ENCODE measurements around the gene MCCC1. TPM values are rescaled to one million over a fixed set of nuclear protein-coding genes. Genes with fewer than 3 reads are reported as not detected.

Gene MCCC1
- total and polyA plus RNA-seq, 2 experiments from 2014 or later: 30.8 to 37.7 TPM

- no peaks in the 10 kb centered on the region for H3K27me3 ChIP-seq
- no peak overlapping the region for H3K27ac ChIP-seq
- H2AFZ ChIP-seq: no peak overlapping the region
- H3K4me1 ChIP-seq (ENCODE audit: insufficient read depth): no peaks in the 10 kb centered on the region
- WGBS (ENCODE audit: low lambda C conversion rate, missing lambda C conversion rate): 95% methylated on average over 8 of the region's 8 CpGs
- H3K9me3 ChIP-seq (ENCODE audit: low read depth): no peaks in the 10 kb centered on the region
- no peak for DNase-seq (ENCODE audit: low spot score)
- H3K4me2 ChIP-seq: no peak overlapping the region
- H3K4me3 ChIP-seq: no peak overlapping the region
- H3K9me2 ChIP-seq (replicated peaks; ENCODE audit: insufficient read depth): no peaks in the 10 kb centered on the region
- no peak for TF ChIP-seq EZH2 (IDR thresholded peaks at IDR 0.05; ENCODE audit: borderline replicate concordance)
- TF ChIP-seq CTCF (IDR thresholded peaks at IDR 0.05; ENCODE audit: poor library complexity): no peak
- no peak for TF ChIP-seq EZH2phosphoT487 (IDR thresholded peaks at IDR 0.05; ENCODE audit: low read depth, severe bottlenecking, unreplicated experiment)
- no peaks in the 10 kb centered on the region for H4K20me1 ChIP-seq (ENCODE audit: insufficient read depth, poor library complexity, severe bottlenecking)
- H3K79me2 ChIP-seq: peaks cover 26% of the 10 kb centered on the region
- H3K36me3 ChIP-seq (replicated peaks; ENCODE audit: insufficient read depth, low read depth): no peaks in the 10 kb centered on the region
These were observed 7.0 kb downstream of the MCCC1 start for GRCh38 chr3:183092256-183092655.

GRCh38 chr3:183087184-183087583 lies 12.1 kb downstream of the MCCC1 start:
- Histone ChIP-seq H2AFZ (no peak overlapping the region), H4K20me1 (ENCODE audit: insufficient read depth, poor library complexity, severe bottlenecking) (no peaks in the 10 kb centered on the region), H3K9me2 (replicated peaks; ENCODE audit: insufficient read depth) (no peaks in the 10 kb centered on the region), H3K4me3 (no peak overlapping the region), H3K27ac (no peak overlapping the region), H3K4me1 (ENCODE audit: insufficient read depth) (no peaks in the 10 kb centered on the region), H3K27me3 (no peaks in the 10 kb centered on the region), H3K79me2 (no peaks in the 10 kb centered on the region), H3K9me3 (ENCODE audit: low read depth) (no peaks in the 10 kb centered on the region), H3K36me3 (replicated peaks; ENCODE audit: insufficient read depth, low read depth) (no peaks in the 10 kb centered on the region), H3K4me2 (no peak overlapping the region)
- no peak for DNase-seq (ENCODE audit: low spot score)
- TF ChIP-seq EZH2 (IDR thresholded peaks at IDR 0.05; ENCODE audit: borderline replicate concordance) (no peak), CTCF (IDR thresholded peaks at IDR 0.05; ENCODE audit: poor library complexity) (no peak), EZH2phosphoT487 (IDR thresholded peaks at IDR 0.05; ENCODE audit: low read depth, severe bottlenecking, unreplicated experiment) (no peak)
- WGBS (ENCODE audit: low lambda C conversion rate, missing lambda C conversion rate): 94% methylated on average over 2 of the region's 2 CpGs

GRCh38 chr3:183085634-183086390 lies 13.5 kb downstream of the MCCC1 start:
- no peaks in the 10 kb centered on the region for H3K9me3 ChIP-seq (ENCODE audit: low read depth)
- peak; percentile 24 for TF ChIP-seq CTCF (IDR thresholded peaks at IDR 0.05; ENCODE audit: poor library complexity)
- no peak for TF ChIP-seq EZH2 (IDR thresholded peaks at IDR 0.05; ENCODE audit: borderline replicate concordance)
- no peaks in the 10 kb centered on the region for H3K27me3 ChIP-seq
- no peak overlapping the region for H3K27ac ChIP-seq
- H2AFZ ChIP-seq: no peak overlapping the region
- no peak overlapping the region for H3K4me2 ChIP-seq
- H4K20me1 ChIP-seq (ENCODE audit: insufficient read depth, poor library complexity, severe bottlenecking): no peaks in the 10 kb centered on the region
- peak; percentile 19 for DNase-seq (ENCODE audit: low spot score)
- H3K4me3 ChIP-seq: no peak overlapping the region
- H3K36me3 ChIP-seq (replicated peaks; ENCODE audit: insufficient read depth, low read depth): no peaks in the 10 kb centered on the region
- H3K4me1 ChIP-seq (ENCODE audit: insufficient read depth): no peaks in the 10 kb centered on the region
- no peaks in the 10 kb centered on the region for H3K9me2 ChIP-seq (replicated peaks; ENCODE audit: insufficient read depth)
- no peaks in the 10 kb centered on the region for H3K79me2 ChIP-seq
- 83% methylated on average over 9 of the region's 9 CpGs for WGBS (ENCODE audit: low lambda C conversion rate, missing lambda C conversion rate)

Data from hepatocyte (in vitro differentiated cells).